ENCODE data around the gene NPIPB13.
"Not testable (repeated sequence)": the region's sequence is repeated elsewhere in the genome, so short reads cannot be mapped to it uniquely, and the experiment has no call there.

Gene NPIPB13

GRCh38 chr16:30248379-30248778, at the start of gene NPIPB13:
Gene NPIPB13 (minus strand): TSS chr16:30248479. CDS start chr16:30245573, 2,906 bp downstream.
- DNase-seq (ENCODE audit: low spot score), result not testable (repeated sequence)

- not testable (repeated sequence) for DNase-seq (ENCODE audit: low spot score)
Measured at GRCh38 chr16:30282357-30282756, 34.1 kb upstream of the NPIPB13 start.

GRCh38 chr16:30278523-30278922, 30.2 kb upstream of the NPIPB13 start:
- not testable (repeated sequence) for DNase-seq (ENCODE audit: low spot score)

- not testable (repeated sequence) for DNase-seq (ENCODE audit: low spot score)
Measured at GRCh38 chr16:30217082-30217481, 31.2 kb downstream of the NPIPB13 start.

GRCh38 chr16:30211414-30211813, 36.9 kb downstream of the NPIPB13 start:
- not testable (repeated sequence) for DNase-seq (ENCODE audit: low spot score)

- DNase-seq (ENCODE audit: low spot score), result not testable (repeated sequence)
Measured at GRCh38 chr16:30209032-30209431, 39.2 kb downstream of the NPIPB13 start.

GRCh38 chr16:30207063-30207704, 41.1 kb downstream of the NPIPB13 start:
- not testable (repeated sequence) for DNase-seq (ENCODE audit: low spot score)

- not testable (repeated sequence) for DNase-seq (ENCODE audit: low spot score)
Measured at GRCh38 chr16:30206252-30206651, 42.0 kb downstream of the NPIPB13 start.

- not testable (repeated sequence) for DNase-seq (ENCODE audit: low spot score)
Measured at GRCh38 chr16:30205541-30206236, 42.6 kb downstream of the NPIPB13 start.

- DNase-seq (ENCODE audit: low spot score), result not testable (repeated sequence)
Measured at GRCh38 chr16:30199608-30200343, 48.5 kb downstream of the NPIPB13 start.

- not testable (repeated sequence) for DNase-seq (ENCODE audit: low spot score)
Measured at GRCh38 chr16:30199049-30199448, 49.2 kb downstream of the NPIPB13 start, which contains the start of gene SULT1A3. Gene SULT1A3 (plus strand): TSS chr16:30199255. CDS start chr16:30200729, 1,474 bp downstream.

Measured in germinal center (tissue), 1 donor.